ENCODE measurements around the gene AIF1L. TPM values are rescaled to one million over a fixed set of nuclear protein-coding genes. Genes with fewer than 3 reads are reported as not detected.

The AIF1L gene
- polyA plus RNA-seq, 2 donors: 59.3 to 184 TPM

- Histone ChIP-seq H3K9me3 (ENCODE audit: control insufficient read depth in 2 of 2, insufficient read depth in 1 of 2, low read depth in 1 of 2, low read length in 1 of 2) (no peaks in the 10 kb centered on the region), H3K4me1 (ENCODE audit: control insufficient read depth in 2 of 2, insufficient read depth in 2 of 2, low read length in 1 of 2) (no peaks in the 10 kb centered on the region), H3K36me3 (ENCODE audit: control insufficient read depth in 2 of 2, insufficient read depth in 2 of 2, low read length in 1 of 2) (no peaks in the 10 kb centered on the region), H3K4me3 (ENCODE audit: low read depth in 1 of 2, low read length in 2 of 2) (no peak overlapping the region), H3K27me3 (ENCODE audit: control insufficient read depth in 1 of 2, insufficient read depth in 2 of 2, low read length in 2 of 2) (no peaks in the 10 kb centered on the region), H3K27ac (ENCODE audit: low read depth in 2 of 2, low read length in 1 of 2) (no peak overlapping the region)
- 78 to 89% methylated on average over 14 of the region's 14 CpGs for WGBS, 2 donors
These were observed 39.4 kb upstream of the AIF1L start for GRCh38 chr9:131056781-131057506.

DNA sequence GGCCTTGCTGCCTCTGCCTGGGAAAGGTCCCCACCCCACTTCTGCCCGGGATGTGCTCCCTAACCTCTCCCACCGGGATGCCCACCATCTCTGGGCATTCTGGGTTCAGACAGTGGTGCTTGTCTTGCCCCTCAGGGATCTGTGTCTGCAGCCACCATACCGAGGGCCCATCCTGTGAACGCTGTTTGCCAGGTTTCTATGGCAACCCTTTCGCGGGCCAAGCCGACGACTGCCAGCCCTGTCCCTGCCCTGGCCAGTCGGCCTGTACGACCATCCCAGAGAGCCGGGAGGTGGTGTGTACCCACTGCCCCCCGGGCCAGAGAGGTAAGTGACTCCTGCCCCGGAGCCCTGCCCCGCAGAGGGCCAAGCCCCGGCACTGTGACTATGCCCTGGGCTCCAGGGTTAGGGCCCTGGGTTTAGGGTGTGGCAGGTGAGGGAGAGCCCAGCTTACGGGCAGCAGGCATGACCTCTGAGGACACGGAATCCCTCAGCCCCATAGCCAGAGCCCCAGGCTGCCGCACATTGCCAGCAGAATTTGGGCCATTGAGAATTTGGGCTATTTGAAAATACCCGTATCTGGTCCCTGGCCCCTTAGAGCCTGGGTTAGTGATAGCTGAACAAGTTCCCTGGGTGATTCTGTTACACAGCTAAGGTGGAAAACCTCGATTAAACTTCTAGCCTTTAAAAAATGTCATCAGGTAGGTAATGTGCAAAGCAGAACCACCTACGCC is 35.3 kb upstream of the AIF1L start:
- Histone ChIP-seq H3K9me3 (ENCODE audit: control insufficient read depth in 2 of 2, insufficient read depth in 1 of 2, low read depth in 1 of 2, low read length in 1 of 2) (no peaks in the 10 kb centered on the region), H3K36me3 (ENCODE audit: control insufficient read depth in 2 of 2, insufficient read depth in 2 of 2, low read length in 1 of 2) (no peaks in the 10 kb centered on the region), H3K27me3 (ENCODE audit: control insufficient read depth in 1 of 2, insufficient read depth in 2 of 2, low read length in 2 of 2) (no peaks in the 10 kb centered on the region), H3K4me3 (ENCODE audit: low read depth in 1 of 2, low read length in 2 of 2) (no peak overlapping the region), H3K4me1 (ENCODE audit: control insufficient read depth in 2 of 2, insufficient read depth in 2 of 2, low read length in 1 of 2) (no peaks in the 10 kb centered on the region), H3K27ac (ENCODE audit: low read depth in 2 of 2, low read length in 1 of 2) (no peak overlapping the region)
- 56 to 58% methylated on average over 20 to 21 of the region's 21 CpGs for WGBS, 2 donors

- H3K27ac ChIP-seq (ENCODE audit: low read depth in 2 of 2, low read length in 1 of 2): no peak overlapping the region
- WGBS, 2 donors: 70% methylated on average over 9 of the region's 9 CpGs
These were observed 33.4 kb upstream of the AIF1L start for GRCh38 chr9:131062969-131063368.

GRCh38 chr9:131065599-131065998 is 30.7 kb upstream of the AIF1L start:
- Histone ChIP-seq H3K36me3 (ENCODE audit: control insufficient read depth in 2 of 2, insufficient read depth in 2 of 2, low read length in 1 of 2) (no peaks in the 10 kb centered on the region), H3K4me3 (ENCODE audit: low read depth in 1 of 2, low read length in 2 of 2) (no peak overlapping the region), H3K9me3 (ENCODE audit: control insufficient read depth in 2 of 2, insufficient read depth in 1 of 2, low read depth in 1 of 2, low read length in 1 of 2) (no peaks in the 10 kb centered on the region), H3K27me3 (ENCODE audit: control insufficient read depth in 1 of 2, insufficient read depth in 2 of 2, low read length in 2 of 2) (no peaks in the 10 kb centered on the region), H3K27ac (ENCODE audit: low read depth in 2 of 2, low read length in 1 of 2) (no peak overlapping the region), H3K4me1 (ENCODE audit: control insufficient read depth in 2 of 2, insufficient read depth in 2 of 2, low read length in 1 of 2) (no peaks in the 10 kb centered on the region)
- 85 to 91% methylated on average over 7 of the region's 7 CpGs for WGBS, 2 donors

More at GRCh38 chr9:131062969-131063368, 33.4 kb upstream of the AIF1L start:
- Histone ChIP-seq H3K36me3 (ENCODE audit: control insufficient read depth in 2 of 2, insufficient read depth in 2 of 2, low read length in 1 of 2) (no peaks in the 10 kb centered on the region), H3K4me1 (ENCODE audit: control insufficient read depth in 2 of 2, insufficient read depth in 2 of 2, low read length in 1 of 2) (no peaks in the 10 kb centered on the region), H3K9me3 (ENCODE audit: control insufficient read depth in 2 of 2, insufficient read depth in 1 of 2, low read depth in 1 of 2, low read length in 1 of 2) (no peaks in the 10 kb centered on the region), H3K4me3 (ENCODE audit: low read depth in 1 of 2, low read length in 2 of 2) (no peak overlapping the region), H3K27me3 (ENCODE audit: control insufficient read depth in 1 of 2, insufficient read depth in 2 of 2, low read length in 2 of 2) (no peaks in the 10 kb centered on the region)

DNA sequence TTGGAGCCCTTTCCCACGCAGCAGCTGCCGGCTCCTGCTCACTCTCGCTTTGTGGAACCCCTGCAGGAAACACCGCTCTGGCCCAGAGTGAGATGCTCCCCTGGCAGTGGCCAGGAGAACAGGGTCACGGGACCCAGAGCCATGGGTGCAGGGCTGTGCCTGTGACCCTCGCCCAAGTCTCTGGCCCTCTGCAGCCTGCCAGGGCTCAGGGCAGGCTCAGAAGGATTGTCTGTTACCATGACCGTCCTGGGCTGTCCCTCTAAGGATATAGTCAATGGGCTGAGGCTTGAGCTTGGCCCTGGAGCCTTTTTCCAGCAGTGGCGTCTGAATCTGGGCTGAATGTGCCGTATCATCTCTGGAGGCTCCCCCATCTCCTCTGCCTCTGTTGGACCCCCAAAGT is 28.7 kb upstream of the AIF1L start:
- Histone ChIP-seq H3K27ac (ENCODE audit: low read depth in 2 of 2, low read length in 1 of 2) (no peak overlapping the region), H3K4me1 (ENCODE audit: control insufficient read depth in 2 of 2, insufficient read depth in 2 of 2, low read length in 1 of 2) (no peaks in the 10 kb centered on the region), H3K4me3 (ENCODE audit: low read depth in 1 of 2, low read length in 2 of 2) (no peak overlapping the region), H3K36me3 (ENCODE audit: control insufficient read depth in 2 of 2, insufficient read depth in 2 of 2, low read length in 1 of 2) (no peaks in the 10 kb centered on the region), H3K27me3 (ENCODE audit: control insufficient read depth in 1 of 2, insufficient read depth in 2 of 2, low read length in 2 of 2) (no peaks in the 10 kb centered on the region), H3K9me3 (ENCODE audit: control insufficient read depth in 2 of 2, insufficient read depth in 1 of 2, low read depth in 1 of 2, low read length in 1 of 2) (no peaks in the 10 kb centered on the region)
- 63 to 64% methylated on average over 9 of the region's 9 CpGs for WGBS, 2 donors

DNA sequence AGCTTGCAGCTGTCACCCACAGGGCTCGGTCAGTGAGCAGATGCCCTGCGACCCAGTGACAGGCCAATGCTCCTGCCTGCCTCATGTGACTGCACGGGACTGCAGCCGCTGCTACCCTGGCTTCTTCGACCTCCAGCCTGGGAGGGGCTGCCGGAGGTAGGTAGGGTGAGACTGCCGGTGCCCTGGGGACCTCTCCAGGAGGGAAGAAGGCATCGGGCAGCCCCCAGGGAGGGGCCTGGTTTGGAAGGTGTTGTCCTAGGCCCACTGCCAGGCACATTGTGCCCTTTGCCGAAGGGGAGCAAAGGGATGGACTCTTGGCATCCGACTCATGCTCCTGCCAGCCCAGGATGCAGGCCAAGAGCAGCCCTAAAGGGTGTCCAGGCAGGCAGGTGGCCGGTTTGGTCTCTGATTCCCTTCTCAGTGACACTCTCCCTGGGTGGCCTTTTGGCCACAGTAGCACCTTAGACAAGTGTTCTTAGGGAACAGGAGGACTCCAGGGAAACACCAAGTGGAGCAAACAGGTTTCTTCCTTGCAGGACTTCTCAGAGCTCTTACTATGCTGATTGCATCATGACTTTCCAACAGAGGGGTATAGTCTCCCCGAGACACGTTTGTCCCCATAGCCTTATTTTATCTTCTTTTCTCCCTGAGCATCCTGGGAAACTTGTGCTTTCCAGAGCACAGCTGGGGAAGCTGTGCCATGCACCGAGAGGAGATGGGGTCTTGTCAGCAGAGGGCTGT is 28.1 kb upstream of the AIF1L start:
- no peaks in the 10 kb centered on the region for H3K4me1 ChIP-seq (ENCODE audit: control insufficient read depth in 2 of 2, insufficient read depth in 2 of 2, low read length in 1 of 2)
- 54 to 60% methylated on average over 14 of the region's 14 CpGs for WGBS, 2 donors
- no peak overlapping the region for H3K27ac ChIP-seq (ENCODE audit: low read depth in 2 of 2, low read length in 1 of 2)
- no peaks in the 10 kb centered on the region for H3K27me3 ChIP-seq (ENCODE audit: control insufficient read depth in 1 of 2, insufficient read depth in 2 of 2, low read length in 2 of 2)
- no peaks in the 10 kb centered on the region for H3K36me3 ChIP-seq (ENCODE audit: control insufficient read depth in 2 of 2, insufficient read depth in 2 of 2, low read length in 1 of 2)
- no peak overlapping the region for H3K4me3 ChIP-seq (ENCODE audit: low read depth in 1 of 2, low read length in 2 of 2)
- no peaks in the 10 kb centered on the region for H3K9me3 ChIP-seq (ENCODE audit: control insufficient read depth in 2 of 2, insufficient read depth in 1 of 2, low read depth in 1 of 2, low read length in 1 of 2)

DNA sequence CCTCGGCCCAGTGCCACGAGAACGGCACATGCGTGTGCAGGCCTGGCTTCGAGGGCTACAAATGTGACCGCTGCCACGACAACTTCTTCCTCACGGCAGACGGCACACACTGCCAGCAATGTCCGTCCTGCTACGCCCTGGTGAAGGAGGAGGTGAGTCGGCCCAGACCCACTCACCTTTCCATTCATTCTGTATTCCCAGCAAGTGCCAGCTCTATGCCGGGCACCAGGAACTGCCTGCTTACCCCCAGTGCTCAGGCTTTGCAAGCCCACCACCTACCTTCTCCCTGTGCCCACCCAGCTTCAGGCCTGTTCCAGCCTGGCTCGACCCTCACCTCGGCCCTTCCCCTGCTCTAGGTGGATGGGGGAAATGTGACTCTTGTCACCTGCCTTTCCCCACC is 26.6 kb upstream of the AIF1L start:
- H3K27ac ChIP-seq (ENCODE audit: low read depth in 2 of 2, low read length in 1 of 2): no peak overlapping the region
- H3K9me3 ChIP-seq (ENCODE audit: control insufficient read depth in 2 of 2, insufficient read depth in 1 of 2, low read depth in 1 of 2, low read length in 1 of 2): no peaks in the 10 kb centered on the region
- no peak overlapping the region for H3K4me3 ChIP-seq (ENCODE audit: low read depth in 1 of 2, low read length in 2 of 2)
- no peaks in the 10 kb centered on the region for H3K27me3 ChIP-seq (ENCODE audit: control insufficient read depth in 1 of 2, insufficient read depth in 2 of 2, low read length in 2 of 2)
- H3K4me1 ChIP-seq (ENCODE audit: control insufficient read depth in 2 of 2, insufficient read depth in 2 of 2, low read length in 1 of 2): no peaks in the 10 kb centered on the region
- WGBS, 2 donors: 79 to 84% methylated on average over 15 of the region's 15 CpGs
- H3K36me3 ChIP-seq (ENCODE audit: control insufficient read depth in 2 of 2, insufficient read depth in 2 of 2, low read length in 1 of 2): no peaks in the 10 kb centered on the region

DNA sequence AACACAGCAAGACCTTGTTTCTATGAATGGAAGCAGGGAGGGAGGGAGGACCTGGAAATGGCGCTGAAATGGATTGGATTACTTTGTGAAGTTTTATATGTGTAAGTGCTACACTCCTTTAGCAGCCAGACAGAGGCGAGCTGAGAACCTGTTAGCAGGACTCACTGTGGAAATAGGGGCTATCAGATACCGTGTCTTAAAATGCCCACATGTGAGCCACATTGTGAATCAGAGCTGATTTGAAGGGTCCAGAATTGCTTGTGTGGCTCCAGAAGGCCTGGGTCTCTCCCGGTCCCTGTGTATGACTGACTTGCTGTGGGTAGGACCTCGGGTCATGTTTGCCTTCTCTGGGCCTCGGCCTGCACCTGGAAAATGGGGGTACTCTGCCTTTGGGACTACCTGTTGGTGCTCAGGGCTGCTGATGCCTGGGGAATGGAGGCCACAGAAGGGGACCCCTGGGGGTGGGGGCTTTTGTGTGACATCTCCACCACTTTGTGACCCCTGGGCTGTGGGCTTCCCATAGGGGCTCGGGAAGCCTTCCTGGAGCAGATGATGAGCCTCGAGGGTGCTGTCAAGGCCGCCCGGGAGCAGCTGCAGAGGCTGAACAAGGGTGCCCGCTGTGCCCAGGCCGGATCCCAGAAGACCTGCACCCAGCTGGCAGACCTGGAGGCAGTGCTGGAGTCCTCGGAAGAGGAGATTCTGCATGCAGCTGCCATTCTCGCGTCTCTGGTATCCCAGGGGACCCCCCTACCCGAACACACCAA is 24.0 kb upstream of the AIF1L start:
- H3K36me3 ChIP-seq (ENCODE audit: control insufficient read depth in 2 of 2, insufficient read depth in 2 of 2, low read length in 1 of 2): no peaks in the 10 kb centered on the region
- 88 to 89% methylated on average over 16 of the region's 16 CpGs for WGBS, 2 donors
- H3K27me3 ChIP-seq (ENCODE audit: control insufficient read depth in 1 of 2, insufficient read depth in 2 of 2, low read length in 2 of 2): no peaks in the 10 kb centered on the region
- H3K4me3 ChIP-seq (ENCODE audit: low read depth in 1 of 2, low read length in 2 of 2): no peak overlapping the region
- H3K27ac ChIP-seq (ENCODE audit: low read depth in 2 of 2, low read length in 1 of 2): no peak overlapping the region
- no peaks in the 10 kb centered on the region for H3K9me3 ChIP-seq (ENCODE audit: control insufficient read depth in 2 of 2, insufficient read depth in 1 of 2, low read depth in 1 of 2, low read length in 1 of 2)
- no peaks in the 10 kb centered on the region for H3K4me1 ChIP-seq (ENCODE audit: control insufficient read depth in 2 of 2, insufficient read depth in 2 of 2, low read length in 1 of 2)

DNA sequence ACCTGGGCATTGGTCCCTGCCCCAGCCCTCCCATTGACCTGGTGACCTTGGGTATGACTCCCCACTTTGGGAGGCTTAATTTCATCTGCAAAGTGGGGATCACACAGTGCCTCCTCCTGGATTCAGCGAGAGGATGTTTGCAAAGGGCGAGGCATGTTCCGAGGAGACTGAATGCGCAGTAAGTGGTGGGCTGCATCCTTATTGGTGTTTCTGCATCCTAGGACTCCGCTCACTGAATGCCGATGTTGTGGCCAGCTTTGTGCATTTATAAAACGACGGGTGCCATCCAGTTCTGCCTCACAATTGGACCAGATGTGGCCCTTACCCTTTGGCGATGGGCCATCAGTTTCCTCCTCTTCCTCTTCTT is 23.5 kb upstream of the AIF1L start:
- Histone ChIP-seq H3K9me3 (ENCODE audit: control insufficient read depth in 2 of 2, insufficient read depth in 1 of 2, low read depth in 1 of 2, low read length in 1 of 2) (no peaks in the 10 kb centered on the region), H3K27ac (ENCODE audit: low read depth in 2 of 2, low read length in 1 of 2) (no peak overlapping the region), H3K27me3 (ENCODE audit: control insufficient read depth in 1 of 2, insufficient read depth in 2 of 2, low read length in 2 of 2) (no peaks in the 10 kb centered on the region), H3K4me1 (ENCODE audit: control insufficient read depth in 2 of 2, insufficient read depth in 2 of 2, low read length in 1 of 2) (no peaks in the 10 kb centered on the region), H3K36me3 (ENCODE audit: control insufficient read depth in 2 of 2, insufficient read depth in 2 of 2, low read length in 1 of 2) (no peaks in the 10 kb centered on the region), H3K4me3 (ENCODE audit: low read depth in 1 of 2, low read length in 2 of 2) (no peak overlapping the region)
- WGBS, 2 donors: 86 to 88% methylated on average over 9 of the region's 9 CpGs
